ENCODE measurements around the gene LFNG. TPM values are rescaled to one million over a fixed set of nuclear protein-coding genes. Genes with fewer than 3 reads are reported as not detected.

The LFNG gene
- total RNA-seq, 3 donors from 2014 or later = 31.7 to 95.0 (median 71.7) TPM

- no peaks in the 10 kb centered on the region for H3K36me3 ChIP-seq (ENCODE audit: low read depth)
- H3K4me3 ChIP-seq = peak overlapping the region; percentile 7
- TF ChIP-seq CTCF (IDR thresholded peaks at IDR 0.05) = no peak
- no peaks in the 10 kb centered on the region for H3K9me3 ChIP-seq
- intact Hi-C loops (cut with DNase I, micrococcal nuclease) = no loop called here
- DNase-seq (peak; percentile 73 to 83 (median 82)), ATAC-seq (peak; percentile 5)
- H3K4me1 ChIP-seq (ENCODE audit: low read depth) = peaks cover 66% of the 10 kb centered on the region
Observed at GRCh38 chr7:2521952-2522591, 2.5 kb downstream of the LFNG start.

- intact Hi-C loops (cut with DNase I, micrococcal nuclease) = no loop called here
- H3K4me1 ChIP-seq (ENCODE audit: low read depth) = peaks cover 72% of the 10 kb centered on the region
- DNase-seq (peak; percentile 77 to 84 (median 81)), ATAC-seq (peak; percentile 15)
- TF ChIP-seq CTCF (IDR thresholded peaks at IDR 0.05) = peak; percentile 11
- H3K36me3 ChIP-seq (ENCODE audit: low read depth) = no peaks in the 10 kb centered on the region
- H3K4me3 ChIP-seq = no peak overlapping the region
- H3K9me3 ChIP-seq = no peaks in the 10 kb centered on the region
Observed at GRCh38 chr7:2522780-2523433, 3.3 kb downstream of the LFNG start.

- TF ChIP-seq CTCF (IDR thresholded peaks at IDR 0.05) = no peak
- peak; percentile 73 to 83 (median 83) for DNase-seq
- Histone ChIP-seq H3K9me3 (no peaks in the 10 kb centered on the region), H3K4me1 (ENCODE audit: low read depth) (peaks cover 71% of the 10 kb centered on the region), H3K4me3 (no peak overlapping the region), H3K36me3 (ENCODE audit: low read depth) (no peaks in the 10 kb centered on the region)
- intact Hi-C loops (cut with DNase I, micrococcal nuclease) = no loop called here
- peak; percentile 50 for ATAC-seq
Observed at GRCh38 chr7:2523461-2523936, 3.9 kb downstream of the LFNG start.

GRCh38 chr7:2523941-2524807 is 4.6 kb downstream of the LFNG start:
- TF ChIP-seq CTCF (IDR thresholded peaks at IDR 0.05) = no peak
- peak; percentile 66 for ATAC-seq
- H3K9me3 ChIP-seq = no peaks in the 10 kb centered on the region
- H3K4me3 ChIP-seq = no peak overlapping the region
- H3K36me3 ChIP-seq (ENCODE audit: low read depth) = no peaks in the 10 kb centered on the region
- intact Hi-C loops (cut with DNase I, micrococcal nuclease) = no loop called here
- DNase-seq = peak; percentile 95 to 97 (median 96)
- peaks cover 72% of the 10 kb centered on the region for H3K4me1 ChIP-seq (ENCODE audit: low read depth)

GRCh38 chr7:2524808-2525657 is 5.5 kb downstream of the LFNG start:
- intact Hi-C loops (cut with DNase I, micrococcal nuclease) = no loop called here
- TF ChIP-seq CTCF (IDR thresholded peaks at IDR 0.05) = no peak
- Histone ChIP-seq H3K9me3 (no peaks in the 10 kb centered on the region), H3K4me3 (no peak overlapping the region), H3K4me1 (ENCODE audit: low read depth) (peaks cover 79% of the 10 kb centered on the region), H3K36me3 (ENCODE audit: low read depth) (no peaks in the 10 kb centered on the region)
- no peak for ATAC-seq
- peak; percentile 46 to 73 (median 68) for DNase-seq

Data from mucosa of descending colon (tissue), 3 donors.